ENCODE results near the gene TP53I3. TPM values are rescaled to one million over a fixed set of nuclear protein-coding genes. Genes with fewer than 3 reads are reported as not detected.
A peak's percentile ranks its signal among the peaks of the same experiment; 100 is the strongest.
"Not testable (repeated sequence)": the region's sequence is repeated elsewhere in the genome, so short reads cannot be mapped to it uniquely, and the experiment has no call there.

Gene TP53I3
- total RNA-seq, 1 experiment from 2014 or later = 13.5 TPM

GRCh38 chr2:24121066-24121465 is 36.4 kb upstream of the TP53I3 start:
- Histone ChIP-seq H3K36me3 (ENCODE audit: insufficient read depth, low read length) (no peaks in the 10 kb centered on the region), H3K9me2 (replicated peaks; ENCODE audit: insufficient read depth, low read length) (no peaks in the 10 kb centered on the region), H3K9ac (ENCODE audit: low read length) (no peak overlapping the region), H2AFZ (ENCODE audit: low read length) (no peak overlapping the region), H3K4me3 (ENCODE audit: low read length) (no peak overlapping the region), H3K79me2 (ENCODE audit: low read length) (no peaks in the 10 kb centered on the region), H3K27ac (ENCODE audit: low read length) (no peak overlapping the region), H3K27me3 (ENCODE audit: low read length) (no peaks in the 10 kb centered on the region), H3K4me1 (ENCODE audit: low read length) (peaks cover 29% of the 10 kb centered on the region), H4K20me1 (ENCODE audit: insufficient read depth, low read depth, low read length) (no peaks in the 10 kb centered on the region), H3K9me3 (ENCODE audit: low read length) (no peaks in the 10 kb centered on the region), H3K4me2 (ENCODE audit: low read depth, low read length, poor library complexity, severe bottlenecking) (no peak overlapping the region)
- no peak for DNase-seq

GRCh38 chr2:24117902-24118301 is 33.3 kb upstream of the TP53I3 start:
- Histone ChIP-seq H3K27me3 (ENCODE audit: low read length) (no peaks in the 10 kb centered on the region), H3K4me3 (ENCODE audit: low read length) (no peak overlapping the region), H3K4me2 (ENCODE audit: low read depth, low read length, poor library complexity, severe bottlenecking) (no peak overlapping the region), H3K9ac (ENCODE audit: low read length) (no peak overlapping the region), H3K4me1 (ENCODE audit: low read length) (peaks cover 14% of the 10 kb centered on the region), H3K79me2 (ENCODE audit: low read length) (no peaks in the 10 kb centered on the region), H3K27ac (ENCODE audit: low read length) (no peak overlapping the region), H3K36me3 (ENCODE audit: insufficient read depth, low read length) (no peaks in the 10 kb centered on the region), H3K9me3 (ENCODE audit: low read length) (no peaks in the 10 kb centered on the region), H4K20me1 (ENCODE audit: insufficient read depth, low read depth, low read length) (no peaks in the 10 kb centered on the region), H3K9me2 (replicated peaks; ENCODE audit: insufficient read depth, low read length) (no peaks in the 10 kb centered on the region), H2AFZ (ENCODE audit: low read length) (no peak overlapping the region)
- DNase-seq = peak; percentile 42

GRCh38 chr2:24115057-24115456 is 30.4 kb upstream of the TP53I3 start:
- Histone ChIP-seq H3K36me3 (ENCODE audit: insufficient read depth, low read length) (no peaks in the 10 kb centered on the region), H3K79me2 (ENCODE audit: low read length) (no peaks in the 10 kb centered on the region), H4K20me1 (ENCODE audit: insufficient read depth, low read depth, low read length) (no peaks in the 10 kb centered on the region), H3K9ac (ENCODE audit: low read length) (no peak overlapping the region), H3K4me2 (ENCODE audit: low read depth, low read length, poor library complexity, severe bottlenecking) (no peak overlapping the region), H3K27ac (ENCODE audit: low read length) (no peak overlapping the region), H3K4me3 (ENCODE audit: low read length) (no peak overlapping the region), H2AFZ (ENCODE audit: low read length) (no peak overlapping the region), H3K27me3 (ENCODE audit: low read length) (no peaks in the 10 kb centered on the region), H3K9me3 (ENCODE audit: low read length) (no peaks in the 10 kb centered on the region), H3K9me2 (replicated peaks; ENCODE audit: insufficient read depth, low read length) (no peaks in the 10 kb centered on the region), H3K4me1 (ENCODE audit: low read length) (peaks cover 7% of the 10 kb centered on the region)
- DNase-seq = peak; percentile 10

GRCh38 chr2:24111407-24111901 is 26.8 kb upstream of the TP53I3 start:
- H3K79me2 ChIP-seq (ENCODE audit: low read length) = no peaks in the 10 kb centered on the region
- no peak overlapping the region for H3K4me2 ChIP-seq (ENCODE audit: low read depth, low read length, poor library complexity, severe bottlenecking)
- no peaks in the 10 kb centered on the region for H4K20me1 ChIP-seq (ENCODE audit: insufficient read depth, low read depth, low read length)

GRCh38 chr2:24110660-24111303 is 26.1 kb upstream of the TP53I3 start:
- Histone ChIP-seq H4K20me1 (ENCODE audit: insufficient read depth, low read depth, low read length) (no peaks in the 10 kb centered on the region), H3K9me2 (replicated peaks; ENCODE audit: insufficient read depth, low read length) (no peaks in the 10 kb centered on the region), H2AFZ (ENCODE audit: low read length) (no peak overlapping the region), H3K36me3 (ENCODE audit: insufficient read depth, low read length) (no peaks in the 10 kb centered on the region), H3K27me3 (ENCODE audit: low read length) (no peaks in the 10 kb centered on the region), H3K4me2 (ENCODE audit: low read depth, low read length, poor library complexity, severe bottlenecking) (no peak overlapping the region), H3K27ac (ENCODE audit: low read length) (no peak overlapping the region), H3K9ac (ENCODE audit: low read length) (no peak overlapping the region), H3K4me1 (ENCODE audit: low read length) (no peaks in the 10 kb centered on the region), H3K4me3 (ENCODE audit: low read length) (no peak overlapping the region), H3K9me3 (ENCODE audit: low read length) (no peaks in the 10 kb centered on the region), H3K79me2 (ENCODE audit: low read length) (no peaks in the 10 kb centered on the region)
- peak; percentile 37 for DNase-seq

More at GRCh38 chr2:24111407-24111901, 26.8 kb upstream of the TP53I3 start:
- no peak overlapping the region for H3K9ac ChIP-seq (ENCODE audit: low read length)
- no peaks in the 10 kb centered on the region for H3K9me3 ChIP-seq (ENCODE audit: low read length)
- H2AFZ ChIP-seq (ENCODE audit: low read length) = no peak overlapping the region
- H3K27ac ChIP-seq (ENCODE audit: low read length) = no peak overlapping the region
- H3K4me3 ChIP-seq (ENCODE audit: low read length) = no peak overlapping the region
- H3K9me2 ChIP-seq (replicated peaks; ENCODE audit: insufficient read depth, low read length) = no peaks in the 10 kb centered on the region
- H3K27me3 ChIP-seq (ENCODE audit: low read length) = no peaks in the 10 kb centered on the region
- peak; percentile 0 for DNase-seq
- H3K4me1 ChIP-seq (ENCODE audit: low read length) = no peaks in the 10 kb centered on the region
- H3K36me3 ChIP-seq (ENCODE audit: insufficient read depth, low read length) = no peaks in the 10 kb centered on the region

- not testable (repeated sequence) for H4K20me1 ChIP-seq (ENCODE audit: insufficient read depth, low read depth, low read length); H3K4me2 ChIP-seq (ENCODE audit: low read depth, low read length, poor library complexity, severe bottlenecking); H3K9ac ChIP-seq (ENCODE audit: low read length); H3K27me3 ChIP-seq (ENCODE audit: low read length); H3K9me2 ChIP-seq (replicated peaks; ENCODE audit: insufficient read depth, low read length); H3K4me3 ChIP-seq (ENCODE audit: low read length); H3K27ac ChIP-seq (ENCODE audit: low read length); H3K36me3 ChIP-seq (ENCODE audit: insufficient read depth, low read length); H3K4me1 ChIP-seq (ENCODE audit: low read length); H3K79me2 ChIP-seq (ENCODE audit: low read length); H3K9me3 ChIP-seq (ENCODE audit: low read length); H2AFZ ChIP-seq (ENCODE audit: low read length)
- DNase-seq = peak; percentile 2
Measured at GRCh38 chr2:24109431-24109830, 24.8 kb upstream of the TP53I3 start.

- peak; percentile 15 for DNase-seq
- no peaks in the 10 kb centered on the region for H3K27me3 ChIP-seq (ENCODE audit: low read length)
- no peak overlapping the region for H2AFZ ChIP-seq (ENCODE audit: low read length)
- no peaks in the 10 kb centered on the region for H4K20me1 ChIP-seq (ENCODE audit: insufficient read depth, low read depth, low read length)
- no peaks in the 10 kb centered on the region for H3K36me3 ChIP-seq (ENCODE audit: insufficient read depth, low read length)
- no peak overlapping the region for H3K27ac ChIP-seq (ENCODE audit: low read length)
- H3K9me2 ChIP-seq (replicated peaks; ENCODE audit: insufficient read depth, low read length) = no peaks in the 10 kb centered on the region
- peaks cover 13% of the 10 kb centered on the region for H3K4me1 ChIP-seq (ENCODE audit: low read length)
- no peak overlapping the region for H3K9ac ChIP-seq (ENCODE audit: low read length)
- H3K9me3 ChIP-seq (ENCODE audit: low read length) = no peaks in the 10 kb centered on the region
- no peak overlapping the region for H3K4me3 ChIP-seq (ENCODE audit: low read length)
- no peaks in the 10 kb centered on the region for H3K79me2 ChIP-seq (ENCODE audit: low read length)
- no peak overlapping the region for H3K4me2 ChIP-seq (ENCODE audit: low read depth, low read length, poor library complexity, severe bottlenecking)
Measured at GRCh38 chr2:24107336-24107735, 22.7 kb upstream of the TP53I3 start.

GRCh38 chr2:24106786-24107185 is 22.2 kb upstream of the TP53I3 start:
- no peaks in the 10 kb centered on the region for H3K9me3 ChIP-seq (ENCODE audit: low read length)

More at GRCh38 chr2:24106786-24107185, 22.2 kb upstream of the TP53I3 start:
- DNase-seq = peak; percentile 37
- H3K79me2 ChIP-seq (ENCODE audit: low read length) = no peaks in the 10 kb centered on the region
- H3K4me2 ChIP-seq (ENCODE audit: low read depth, low read length, poor library complexity, severe bottlenecking) = no peak overlapping the region
- H3K9ac ChIP-seq (ENCODE audit: low read length) = no peak overlapping the region
- H3K27me3 ChIP-seq (ENCODE audit: low read length) = no peaks in the 10 kb centered on the region
- peaks cover 13% of the 10 kb centered on the region for H3K4me1 ChIP-seq (ENCODE audit: low read length)
- H2AFZ ChIP-seq (ENCODE audit: low read length) = no peak overlapping the region
- no peaks in the 10 kb centered on the region for H3K36me3 ChIP-seq (ENCODE audit: insufficient read depth, low read length)
- no peak overlapping the region for H3K27ac ChIP-seq (ENCODE audit: low read length)
- H4K20me1 ChIP-seq (ENCODE audit: insufficient read depth, low read depth, low read length) = no peaks in the 10 kb centered on the region
- H3K9me2 ChIP-seq (replicated peaks; ENCODE audit: insufficient read depth, low read length) = no peaks in the 10 kb centered on the region
- no peak overlapping the region for H3K4me3 ChIP-seq (ENCODE audit: low read length)

All from Karpas-422 (cell line).